Mesenteric fat pad (tissue), 1 donor: Measurements from ENCODE around the gene TMEM126B. TPM values are rescaled to one million over a fixed set of nuclear protein-coding genes. Genes with fewer than 3 reads are reported as not detected.

ENCODE experiments used
- DNase-seq: peaks from one replicate; pipeline ENCODE4 v3.0.0-alpha.2; 2020; ENCODE audit warnings: low spot score
- total RNA-seq: library from RNA; stranded (reverse); fragmentation: NEBNext Ultra II Directional; extraction: Animal tissue kit (Norgen Biotek cat#: 25700); gene quantifications from one replicate; pipeline ENCODE4 v1.2.1, GENCODE V29; 2021
- donor health status: DM: yes; HTN: yes; CAD: no.

TMEM126B gene
- total RNA-seq, 1 donor from 2014 or later, result 44.5 TPM

GRCh38 chr11:85680897-85681296 lies 52.5 kb downstream of the TMEM126B start:
- DNase-seq, result no peak

DNA sequence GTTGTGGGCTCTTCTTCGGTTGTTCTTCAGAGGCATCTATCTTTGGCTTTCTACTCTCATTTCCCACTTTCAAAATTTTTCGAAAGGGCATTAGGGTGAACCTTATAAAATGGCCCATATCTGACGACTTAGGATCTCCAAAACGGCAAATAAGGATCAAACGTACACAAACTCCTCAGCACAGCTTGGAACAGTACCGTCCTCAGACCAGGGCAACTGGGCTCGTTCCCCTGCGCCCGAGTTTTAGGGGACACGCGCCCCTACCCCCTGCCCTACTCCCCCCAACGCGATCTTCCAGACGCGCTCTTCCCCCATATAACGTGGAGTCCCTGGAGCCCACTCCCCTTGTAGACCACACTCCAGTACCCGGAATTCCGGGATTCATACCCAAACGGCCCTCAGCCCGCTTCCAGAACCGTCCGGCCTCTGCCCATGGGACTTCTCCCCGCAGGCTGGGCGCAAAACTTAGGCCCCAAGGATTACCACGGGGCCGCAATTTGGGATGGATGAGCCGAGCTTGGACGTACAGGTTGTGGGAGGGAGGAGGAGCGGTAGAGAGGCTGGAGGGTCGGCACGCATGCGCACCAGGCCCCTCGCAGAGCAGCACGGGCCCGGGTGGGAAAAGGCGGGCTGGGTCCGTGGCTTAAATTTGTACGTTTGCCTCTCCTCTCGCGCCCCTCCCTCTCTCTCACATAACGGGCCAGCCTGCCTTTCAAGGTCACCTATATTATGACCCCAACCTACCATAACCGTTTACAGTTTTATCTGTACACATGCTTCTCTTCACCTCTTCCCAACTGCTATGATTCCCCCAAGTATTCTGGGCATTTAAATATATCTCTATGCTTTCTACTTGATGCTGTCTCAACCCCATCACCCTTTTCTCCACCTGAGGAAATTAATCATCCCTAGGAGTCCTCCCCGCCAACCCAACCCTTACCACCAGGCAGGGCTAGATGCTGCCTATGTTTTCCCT lies 54.2 kb downstream of the TMEM126B start:
- DNase-seq, result peak; percentile 90

DNA sequence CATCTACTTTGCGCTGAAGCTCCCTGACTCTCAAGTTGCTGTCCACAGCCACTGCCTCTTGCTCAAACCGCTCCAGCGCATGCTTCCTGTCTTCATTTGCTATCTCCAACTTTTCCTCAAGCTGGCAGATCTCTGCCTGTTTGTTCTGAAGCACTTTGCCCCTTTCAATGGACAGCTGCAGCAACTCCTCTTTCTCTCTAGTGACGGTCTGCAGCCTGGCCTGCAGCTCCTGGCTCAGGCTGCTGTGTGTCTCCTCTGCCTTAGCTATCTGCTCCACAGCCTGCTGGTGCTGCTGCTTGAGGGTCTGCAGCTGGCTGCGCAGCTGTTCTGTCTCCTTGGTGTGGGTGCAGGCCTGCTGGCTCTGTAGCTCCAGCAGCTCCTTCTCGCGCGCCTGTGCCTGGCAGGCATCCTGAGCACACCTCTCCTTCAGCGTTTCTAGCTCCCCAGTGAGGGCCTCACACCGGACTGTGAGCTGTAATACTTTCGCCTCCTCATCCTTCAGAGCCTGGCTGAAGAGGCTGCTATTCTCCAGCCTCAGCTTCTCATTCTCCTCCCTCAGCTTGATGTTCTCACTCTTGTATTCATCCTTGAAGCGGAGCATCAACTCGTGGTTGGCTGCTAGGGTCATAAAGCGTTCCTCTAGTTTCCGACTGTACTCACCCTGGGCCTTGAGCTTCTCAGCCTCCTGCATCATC lies 56.9 kb downstream of the TMEM126B start:
- DNase-seq, result no peak

DNA sequence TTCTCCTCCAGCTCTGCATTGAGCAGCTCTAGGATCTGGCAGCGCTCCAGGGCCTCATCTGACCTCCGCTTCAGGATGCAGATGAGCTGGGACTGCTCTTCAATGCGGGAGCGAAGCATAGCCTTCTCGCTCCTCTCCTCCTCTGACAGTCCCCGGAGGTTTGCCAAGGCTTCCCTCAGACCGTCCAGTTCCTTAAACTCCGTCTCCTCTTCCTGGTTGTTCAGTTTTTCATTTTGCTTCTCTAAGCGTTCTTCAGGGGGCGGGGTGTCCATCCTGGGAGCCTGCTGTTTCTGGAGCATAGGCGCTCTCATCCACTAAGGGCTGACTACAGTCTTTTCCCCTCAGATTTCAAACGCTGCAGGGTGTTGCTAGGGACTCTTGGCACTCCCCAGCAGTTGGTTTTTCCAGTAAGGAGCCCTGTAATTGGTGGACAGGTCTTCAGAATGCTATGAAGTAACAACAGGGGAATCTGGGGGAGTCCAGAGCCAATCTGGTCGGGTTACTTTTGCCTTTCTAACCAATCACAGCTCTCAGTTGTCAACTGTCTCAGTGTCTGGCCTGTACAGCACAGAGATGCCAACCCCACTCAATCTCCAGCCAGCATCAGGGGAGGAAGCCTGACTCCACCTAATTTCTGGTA lies 57.5 kb downstream of the TMEM126B start, which contains the start of gene CCDC89:
TSS of gene CCDC89 (minus strand) at position 376 of the 640 bp plus-strand sequence. CDS start at position 311, 65 bp downstream.
- DNase-seq, result no peak

Other genes starting within 250 kb of the TMEM126B start
- gene DLG2, start 1.2 kb upstream of the TMEM126B start, total RNA-seq, result 2.8 TPM
- gene TMEM126A, start 19.4 kb downstream of the TMEM126B start, total RNA-seq, result 36.6 TPM
- gene CREBZF, start 36.5 kb downstream of the TMEM126B start, total RNA-seq, result 25.1 TPM
- gene CCDC89, start 57.6 kb downstream of the TMEM126B start, total RNA-seq, result 0.84 TPM
- gene SYTL2, start 182.5 kb downstream of the TMEM126B start, total RNA-seq, result 13.5 TPM
- gene CCDC83, start 226.8 kb downstream of the TMEM126B start, total RNA-seq, result not detected